ENCODE results near the gene TBX19.

GRCh38 chr1:168303716-168304540 lies 23.3 kb downstream of the TBX19 start:
- no peak for TF ChIP-seq POLR2A (IDR thresholded peaks at IDR 0.05)
- TF ChIP-seq CTCF (IDR thresholded peaks at IDR 0.05), result no peak
- TF ChIP-seq POLR2AphosphoS5 (IDR thresholded peaks at IDR 0.05), result no peak
